GM19238 (cell line): ENCODE measurements around the gene CCR6.

Experiments used
- DNase-seq: peaks from one replicate; pipeline ENCODE4 v3.0.0; 2011; ENCODE audit warnings: low spot score; ENCODE audit not compliant: insufficient read length

Gene CCR6

GRCh38 chr6:167098825-167099225, 24.1 kb upstream of the CCR6 start:
- DNase-seq, result no peak

DNA sequence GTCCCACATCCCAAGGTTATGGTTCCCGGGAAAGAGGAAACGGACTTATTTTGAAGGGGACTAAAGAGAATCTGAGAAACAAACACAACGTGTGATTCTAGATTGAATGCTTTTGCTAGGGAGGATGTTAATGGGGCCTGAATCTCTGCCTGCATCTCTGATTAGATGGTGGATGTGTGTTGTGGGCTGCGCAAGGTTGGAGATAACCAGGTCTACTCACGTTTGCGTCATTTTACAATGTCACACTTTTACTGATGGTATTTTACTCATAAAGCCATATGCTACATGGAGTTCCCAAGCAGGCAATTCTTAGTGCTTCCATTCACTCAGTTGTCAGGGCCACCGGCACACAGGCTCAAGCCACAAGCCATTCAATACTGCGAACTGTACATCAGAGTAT, 23.2 kb upstream of the CCR6 start:
- no peak for DNase-seq

GRCh38 chr6:167100241-167100674, 22.6 kb upstream of the CCR6 start:
- no peak for DNase-seq

GRCh38 chr6:167102318-167102717, 20.6 kb upstream of the CCR6 start:
- no peak for DNase-seq

GRCh38 chr6:167103041-167103891, 19.6 kb upstream of the CCR6 start:
- DNase-seq, result peak; percentile 78

DNA sequence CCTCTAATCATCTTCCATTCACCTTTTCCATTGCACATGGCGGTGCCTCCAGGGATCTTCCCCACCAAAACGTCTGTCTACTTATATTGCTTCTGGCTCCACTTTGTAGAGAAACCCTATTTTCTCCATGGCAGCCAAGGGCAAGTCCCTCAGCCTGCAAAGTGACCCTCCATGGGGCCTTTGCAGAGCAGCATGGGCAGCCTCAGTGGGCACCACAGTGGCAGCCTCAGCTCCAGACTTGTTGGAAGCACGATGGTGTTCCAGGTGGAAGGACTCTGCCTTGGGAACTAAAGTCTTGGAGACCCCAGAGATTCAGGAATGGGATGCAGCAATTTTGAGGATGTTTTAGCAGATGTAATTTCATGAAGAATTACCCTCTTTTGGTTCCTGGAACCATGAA, 18.5 kb upstream of the CCR6 start:
- DNase-seq, result no peak

DNA sequence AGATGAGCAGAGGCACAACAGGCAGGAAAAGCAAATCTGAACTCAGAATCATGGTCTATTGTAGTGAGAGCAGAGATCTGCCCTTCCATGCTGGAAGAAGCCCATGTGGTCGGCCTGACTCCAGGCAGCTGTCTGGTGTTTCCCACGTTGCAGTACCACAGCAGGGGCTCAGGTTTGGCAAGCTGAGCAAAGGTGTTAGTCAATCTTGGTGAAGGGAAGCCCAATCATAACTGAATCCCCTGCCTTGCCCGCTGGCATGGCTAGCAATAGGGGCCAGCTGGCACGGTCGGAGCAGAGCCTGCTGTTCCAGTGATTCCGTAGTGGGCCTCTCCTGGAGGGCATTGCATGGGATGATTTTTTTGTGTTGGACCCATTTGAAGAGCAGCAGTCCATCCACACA, 17.8 kb upstream of the CCR6 start:
- DNase-seq, result no peak

DNA sequence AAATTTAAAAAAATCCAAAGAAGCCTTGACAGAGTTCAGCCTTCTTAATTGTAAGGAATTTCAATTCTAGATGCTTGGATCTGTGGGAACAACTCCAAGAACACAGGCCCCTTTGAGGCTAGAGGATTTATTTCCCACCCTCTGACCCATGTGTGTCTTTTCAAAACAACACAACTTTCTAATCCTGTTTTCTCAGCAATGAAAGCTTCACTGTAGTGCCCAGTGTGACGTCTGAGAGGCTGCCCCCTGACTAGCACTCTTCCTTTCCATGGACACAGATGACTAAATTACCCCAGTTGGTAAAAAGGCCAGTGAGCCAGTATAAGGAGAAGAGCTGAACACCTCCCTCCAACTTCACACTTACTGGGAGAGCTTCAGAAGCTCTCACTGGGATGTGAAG, 16.5 kb upstream of the CCR6 start:
- DNase-seq, result no peak

- DNase-seq, result no peak
Observed at GRCh38 chr6:167107787-167108186, 15.1 kb upstream of the CCR6 start.

DNA sequence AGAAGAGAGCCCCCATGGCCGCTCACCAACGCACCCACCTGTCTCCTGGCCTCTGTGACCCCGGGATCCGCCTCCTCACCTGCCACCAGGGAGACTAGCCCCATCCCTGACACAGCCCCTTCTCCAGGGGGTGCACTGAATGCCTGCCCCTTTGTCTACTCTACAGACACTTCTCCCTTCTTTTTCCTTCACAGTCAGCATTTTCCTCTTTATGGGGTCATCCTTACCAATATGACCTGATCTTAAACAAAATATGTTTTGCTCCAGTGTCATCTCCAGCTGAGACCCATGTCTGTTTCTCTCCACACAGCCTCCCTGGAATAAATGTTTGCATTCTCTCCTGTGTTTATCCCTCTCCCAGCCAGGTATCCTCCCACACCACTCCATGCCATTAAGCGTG, 14.6 kb upstream of the CCR6 start:
- DNase-seq, result no peak

- no peak for DNase-seq
Observed at GRCh38 chr6:167109651-167110050, 13.2 kb upstream of the CCR6 start.

DNA sequence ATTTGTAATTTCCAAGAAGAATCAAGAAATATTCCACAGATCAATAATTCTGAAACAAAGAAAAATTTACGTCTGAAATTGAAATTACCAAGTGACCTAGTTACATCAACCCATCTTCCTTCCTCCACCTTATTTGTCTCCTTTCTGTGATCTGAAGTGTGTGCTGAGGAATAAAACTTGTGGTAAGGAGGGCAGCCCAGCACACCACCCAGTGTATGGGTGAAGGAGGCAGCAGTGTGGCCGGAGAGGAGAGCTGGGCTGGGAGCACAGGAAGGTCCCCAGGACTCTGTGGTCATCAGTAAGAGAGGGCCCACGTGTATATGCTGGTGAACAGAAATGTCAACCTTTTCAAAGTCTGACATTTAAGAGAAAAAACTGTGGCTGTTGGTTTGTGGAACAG, 11.3 kb upstream of the CCR6 start:
- no peak for DNase-seq

DNA sequence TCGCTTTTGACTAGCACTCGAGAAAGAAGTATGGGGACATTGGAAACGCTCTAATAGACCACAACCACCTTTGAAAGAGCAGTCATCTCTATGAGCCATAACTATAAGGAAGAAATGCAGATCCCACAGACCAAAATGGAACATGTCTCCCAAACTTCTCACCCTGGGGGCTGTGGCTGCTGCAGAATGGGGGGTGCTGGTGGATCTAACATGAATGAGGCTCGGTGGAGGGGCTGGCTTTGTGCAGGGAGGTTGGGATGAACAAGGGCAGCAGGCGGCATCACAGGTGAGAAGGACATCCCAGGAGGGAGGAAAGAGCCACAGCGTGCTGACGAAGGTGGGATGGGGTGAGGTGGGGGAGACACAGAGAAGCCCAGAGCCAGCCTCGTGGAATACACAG, 10.5 kb upstream of the CCR6 start:
- DNase-seq, result no peak

- DNase-seq, result no peak
Observed at GRCh38 chr6:167113047-167113754, 9.7 kb upstream of the CCR6 start.

GRCh38 chr6:167113935-167114910, 8.7 kb upstream of the CCR6 start:
- peak; percentile 88 for DNase-seq

GRCh38 chr6:167115054-167115453, 7.8 kb upstream of the CCR6 start:
- DNase-seq, result no peak

DNA sequence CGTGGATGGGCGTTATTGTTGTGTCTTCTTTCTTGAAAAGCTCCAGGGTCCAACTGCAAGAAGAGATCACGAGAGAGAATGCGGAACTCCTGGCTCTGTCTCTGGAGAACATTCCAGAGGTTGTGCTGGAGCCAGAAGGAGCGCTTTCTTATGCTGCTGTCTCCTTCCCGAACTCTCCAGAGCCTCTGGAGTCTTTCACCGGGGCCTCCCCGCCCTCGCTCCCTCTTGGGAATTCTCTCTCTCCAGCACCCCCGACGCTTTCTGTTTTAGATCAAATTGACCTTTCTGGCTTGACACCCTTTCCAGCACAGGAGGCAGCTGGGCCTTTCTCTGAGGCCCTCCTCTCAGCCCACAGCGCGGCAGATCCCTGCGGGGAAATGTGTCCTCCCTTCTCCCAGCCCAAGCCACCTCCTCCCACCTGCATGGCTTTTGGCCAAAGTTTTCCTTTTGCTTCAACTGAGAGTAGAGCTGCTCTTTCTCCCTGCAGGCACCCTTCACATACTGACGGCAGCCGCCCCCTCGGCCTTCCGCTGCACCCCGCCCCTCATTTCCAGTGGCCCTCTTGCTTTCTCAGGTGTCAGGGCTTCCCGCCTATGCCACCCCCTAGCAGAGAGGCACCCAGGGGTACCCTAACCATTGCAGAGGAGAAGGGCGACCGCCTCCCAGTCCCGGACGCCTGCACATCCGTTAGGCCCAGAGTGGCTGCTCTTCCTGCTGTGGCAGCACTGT, 6.6 kb upstream of the CCR6 start:
- DNase-seq, result no peak

GRCh38 chr6:167116838-167117228, 6.1 kb upstream of the CCR6 start:
- DNase-seq, result no peak

- no peak for DNase-seq
Observed at GRCh38 chr6:167118006-167118405, 4.9 kb upstream of the CCR6 start.

GRCh38 chr6:167118839-167119238, 4.1 kb upstream of the CCR6 start:
- no peak for DNase-seq
